Measurements from ENCODE around the gene EMB. TPM values are rescaled to one million over a fixed set of nuclear protein-coding genes. Genes with fewer than 3 reads are reported as not detected.
"Not testable (repeated sequence)": the region's sequence is repeated elsewhere in the genome, so short reads cannot be mapped to it uniquely, and the experiment has no call there.

EMB gene
- total and polyA plus RNA-seq, 9 of the 15 experiments (the other 6 are each of a cell fraction or from before 2014, with no cell fraction given) = 0.31 TPM; not detected in 8

GRCh38 chr5:50435168-50435567 lies 5.9 kb downstream of the EMB start:
- DNase-seq (ENCODE audit: extremely low read depth in 1 of 4, low spot score in 3 of 4) (no peak), ATAC-seq (no peak), FAIRE-seq (no peak)
- Histone ChIP-seq H3K9ac (ENCODE audit: insufficient read depth in 1 of 2, low read depth in 2 of 2, low read length in 2 of 2) (no peak overlapping the region), H3K9me3 (replicated peaks; ENCODE audit: control insufficient read depth, insufficient read depth, low read depth, low read length) (no peaks in the 10 kb centered on the region), H2AFZ (ENCODE audit: low read depth, low read length) (no peak overlapping the region), H3K27me3 (ENCODE audit: control insufficient read depth in 2 of 2, insufficient read depth in 2 of 2, low read length in 2 of 2) (no peaks in the 10 kb centered on the region), H3K79me2 (ENCODE audit: control insufficient read depth, insufficient read depth, low read length) (no peaks in the 10 kb centered on the region), H3K36me3 (ENCODE audit: control insufficient read depth, insufficient read depth, low read length) (no peaks in the 10 kb centered on the region), H4K20me1 (replicated peaks; ENCODE audit: control insufficient read depth, insufficient read depth, low read length) (no peaks in the 10 kb centered on the region), H3K9me1 (ENCODE audit: control insufficient read depth, insufficient read depth, low read length) (no peaks in the 10 kb centered on the region), H3K4me3 (no peak overlapping the region), H3K4me1 (replicated peaks in 1 of 2; ENCODE audit: control insufficient read depth in 2 of 2, insufficient read depth in 2 of 2, low read length in 2 of 2) (no peaks in the 10 kb centered on the region), H3K4me2 (ENCODE audit: insufficient read depth, low read length) (no peak overlapping the region), H3K27ac (ENCODE audit: extremely low read depth, low read depth, low read length) (no peak overlapping the region)
- POLR2A ChIA-PET = no interaction called here
- no TSS peak for BruUV-seq (replicated peaks)
- intact Hi-C loops (cut with micrococcal nuclease) = no loop called here
- WGBS (ENCODE audit: insufficient coverage, low coverage, missing lambda C conversion rate) = 0% methylated on average over 3 of the region's 3 CpGs
- CTCF ChIA-PET (ENCODE audit: low intra/inter-chr PET ratio) = no interaction called here
- in situ Hi-C loops (cut with MboI) = no loop called here
- no peak for TF ChIP-seq TAF9B (IDR thresholded peaks at IDR 0.05; ENCODE audit: partially characterized antibody)
- no peak for TF ChIP-seq TAL1 (IDR thresholded peaks at IDR 0.05)
- no peak for TF ChIP-seq IRF9 (tag; IDR thresholded peaks at IDR 0.05)
- no peak for TF ChIP-seq SP1 (CRISPR knock-in tag; IDR thresholded peaks at IDR 0.05)
- no peak for TF ChIP-seq EWSR1 (IDR thresholded peaks at IDR 0.05; ENCODE audit: borderline replicate concordance, low read depth, partially characterized antibody)
- TF ChIP-seq MED1 (CRISPR knock-in tag; IDR thresholded peaks at IDR 0.05; ENCODE audit: borderline replicate concordance) = no peak
- TF ChIP-seq U2AF1 (optimal IDR thresholded peaks at IDR 0.05; ENCODE audit: low read depth, low read length) = no peak

GRCh38 chr5:50431133-50431904 lies 9.8 kb downstream of the EMB start:
- H3K9me1 ChIP-seq (ENCODE audit: control insufficient read depth, insufficient read depth, low read length); H3K27ac ChIP-seq (ENCODE audit: extremely low read depth, low read depth, low read length); H4K20me1 ChIP-seq (replicated peaks; ENCODE audit: control insufficient read depth, insufficient read depth, low read length); ATAC-seq; H3K27me3 ChIP-seq (ENCODE audit: control insufficient read depth in 2 of 2, insufficient read depth in 2 of 2, low read length in 2 of 2); H3K4me1 ChIP-seq (replicated peaks in 1 of 2; ENCODE audit: control insufficient read depth in 2 of 2, insufficient read depth in 2 of 2, low read length in 2 of 2); in situ Hi-C loops (cut with MboI); intact Hi-C loops (cut with micrococcal nuclease); DNase-seq (ENCODE audit: extremely low read depth in 1 of 4, low spot score in 3 of 4); H3K79me2 ChIP-seq (ENCODE audit: control insufficient read depth, insufficient read depth, low read length); BruUV-seq (replicated peaks); H3K4me3 ChIP-seq; H3K9me3 ChIP-seq (replicated peaks; ENCODE audit: control insufficient read depth, insufficient read depth, low read depth, low read length); H3K36me3 ChIP-seq (ENCODE audit: control insufficient read depth, insufficient read depth, low read length); CTCF ChIA-PET (ENCODE audit: low intra/inter-chr PET ratio); H2AFZ ChIP-seq (ENCODE audit: low read depth, low read length); H3K4me2 ChIP-seq (ENCODE audit: insufficient read depth, low read length); H3K9ac ChIP-seq (ENCODE audit: insufficient read depth in 1 of 2, low read depth in 2 of 2, low read length in 2 of 2): not testable (repeated sequence)
- POLR2A ChIA-PET = interaction anchor here (0.6 kb wide), 1 partner anchor 14 kb away, joined by 3 read pairs; no protein-coding TSS in a partner anchor
- FAIRE-seq = peak; percentile 65
- 4% methylated on average over 3 of the region's 3 CpGs for WGBS (ENCODE audit: insufficient coverage, low coverage, missing lambda C conversion rate)

GRCh38 chr5:50423100-50423799 lies 17.8 kb downstream of the EMB start:
- intact Hi-C loops (cut with micrococcal nuclease); H3K27ac ChIP-seq (ENCODE audit: extremely low read depth, low read depth, low read length); POLR2A ChIA-PET; DNase-seq (ENCODE audit: extremely low read depth in 1 of 4, low spot score in 3 of 4); H3K4me3 ChIP-seq; H3K9ac ChIP-seq (ENCODE audit: insufficient read depth in 1 of 2, low read depth in 2 of 2, low read length in 2 of 2); H3K27me3 ChIP-seq (ENCODE audit: control insufficient read depth in 2 of 2, insufficient read depth in 2 of 2, low read length in 2 of 2); CTCF ChIA-PET (ENCODE audit: low intra/inter-chr PET ratio); H3K9me1 ChIP-seq (ENCODE audit: control insufficient read depth, insufficient read depth, low read length); H2AFZ ChIP-seq (ENCODE audit: low read depth, low read length); H3K4me2 ChIP-seq (ENCODE audit: insufficient read depth, low read length); BruUV-seq (replicated peaks); H3K4me1 ChIP-seq (replicated peaks in 1 of 2; ENCODE audit: control insufficient read depth in 2 of 2, insufficient read depth in 2 of 2, low read length in 2 of 2); H3K79me2 ChIP-seq (ENCODE audit: control insufficient read depth, insufficient read depth, low read length); FAIRE-seq; in situ Hi-C loops (cut with MboI); H3K36me3 ChIP-seq (ENCODE audit: control insufficient read depth, insufficient read depth, low read length); ATAC-seq; H4K20me1 ChIP-seq (replicated peaks; ENCODE audit: control insufficient read depth, insufficient read depth, low read length); H3K9me3 ChIP-seq (replicated peaks; ENCODE audit: control insufficient read depth, insufficient read depth, low read depth, low read length): not testable (repeated sequence)
- WGBS (ENCODE audit: insufficient coverage, low coverage, missing lambda C conversion rate) = 0% methylated on average over 3 of the region's 3 CpGs

Data from K562 (cell line).